Neural crest cell (in vitro differentiated cells): ENCODE results near the gene KBTBD12. TPM values are rescaled to one million over a fixed set of nuclear protein-coding genes. Genes with fewer than 3 reads are reported as not detected.

Experiments
- DNase-seq: peaks from one replicate; pipeline ENCODE4 v3.0.0; 2021; ENCODE audit warnings: low read depth, mixed read lengths, low spot score
- H3K27ac Mint-ChIP-seq: one replicate; pipeline ENCODE4 v1.8.0; 2021; ENCODE audit warnings: mild to moderate bottlenecking, mixed read lengths; ENCODE audit not compliant: unreplicated experiment
- H3K27me3 Mint-ChIP-seq: 2 replicates; pipeline ENCODE4 v1.8.0; 2021; ENCODE audit warnings: low read depth, mild to moderate bottlenecking, mixed read lengths
- H3K36me3 Mint-ChIP-seq: 2 replicates; pipeline ENCODE4 v1.8.0; 2021; ENCODE audit warnings: low read depth, mild to moderate bottlenecking, mixed read lengths
- H3K4me1 Mint-ChIP-seq: 2 replicates; pipeline ENCODE4 v1.8.0; 2021; ENCODE audit warnings: mixed read lengths
- H3K4me3 Mint-ChIP-seq: one replicate; pipeline ENCODE4 v1.8.0; 2021; ENCODE audit warnings: mild to moderate bottlenecking, mixed read lengths
- H3K9me3 Mint-ChIP-seq: 2 replicates; pipeline ENCODE4 v1.8.0; 2021; ENCODE audit warnings: mixed read lengths
- CTCF ChIP-seq: fragments of 200-600 bp; sonication (generic); conservative IDR thresholded peaks from 2 replicates; pipeline ENCODE4 v1.5.0; 2021; ENCODE audit warnings: antibody characterized with exemption, mild to moderate bottlenecking
- total RNA-seq: library from RNA; stranded (reverse); gene quantifications from 2 replicates; pipeline ENCODE4 v1.2.1, GENCODE V29; 2021

KBTBD12 gene
- total RNA-seq, 1 donor from 2014 or later: not detected

GRCh38 chr3:127899200-127899599, 15.8 kb upstream of the KBTBD12 start:
- no peaks in the 10 kb centered on the region for H3K36me3 Mint-ChIP-seq

GRCh38 chr3:127899766-127900165, 15.3 kb upstream of the KBTBD12 start:
- Mint-ChIP-seq H3K27ac (no peak overlapping the region), H3K36me3 (no peaks in the 10 kb centered on the region), H3K4me3 (no peak overlapping the region), H3K4me1 (peaks cover 10% of the 10 kb centered on the region), H3K27me3 (no peaks in the 10 kb centered on the region), H3K9me3 (no peaks in the 10 kb centered on the region)
- TF ChIP-seq CTCF: no peak
- DNase-seq: no peak

More at GRCh38 chr3:127899200-127899599, 15.8 kb upstream of the KBTBD12 start:
- no peak for DNase-seq
- no peak overlapping the region for H3K27ac Mint-ChIP-seq
- TF ChIP-seq CTCF: no peak
- no peaks in the 10 kb centered on the region for H3K9me3 Mint-ChIP-seq
- H3K4me1 Mint-ChIP-seq: peaks cover 10% of the 10 kb centered on the region
- no peaks in the 10 kb centered on the region for H3K27me3 Mint-ChIP-seq
- H3K4me3 Mint-ChIP-seq: no peak overlapping the region

DNA sequence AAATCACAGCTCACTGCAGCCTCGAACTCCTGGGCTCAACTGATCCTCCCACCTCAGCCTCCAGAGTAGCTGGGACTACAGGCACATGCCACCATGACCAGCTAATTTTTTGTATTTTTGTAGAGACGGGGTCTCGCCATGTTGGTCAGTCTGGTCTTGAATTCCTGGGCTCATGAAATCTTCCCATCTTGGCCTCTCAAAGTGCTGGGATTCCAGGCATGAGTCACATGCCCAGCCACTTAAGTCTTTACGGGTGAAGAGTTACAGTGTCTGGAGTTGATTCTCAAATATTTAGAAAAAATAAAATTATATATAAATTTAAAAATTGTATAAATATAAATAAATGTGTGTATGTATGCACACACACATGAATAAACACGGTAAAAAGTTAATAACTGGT, 14.5 kb upstream of the KBTBD12 start:
- no peaks in the 10 kb centered on the region for H3K9me3 Mint-ChIP-seq
- H3K27ac Mint-ChIP-seq: no peak overlapping the region
- DNase-seq: no peak
- no peak for TF ChIP-seq CTCF
- no peak overlapping the region for H3K4me3 Mint-ChIP-seq
- no peaks in the 10 kb centered on the region for H3K36me3 Mint-ChIP-seq
- no peaks in the 10 kb centered on the region for H3K27me3 Mint-ChIP-seq
- H3K4me1 Mint-ChIP-seq: peaks cover 10% of the 10 kb centered on the region

- Mint-ChIP-seq H3K4me3 (no peak overlapping the region), H3K27ac (no peak overlapping the region), H3K4me1 (peaks cover 10% of the 10 kb centered on the region), H3K36me3 (no peaks in the 10 kb centered on the region), H3K27me3 (no peaks in the 10 kb centered on the region), H3K9me3 (no peaks in the 10 kb centered on the region)
- DNase-seq: no peak
- no peak for TF ChIP-seq CTCF
Measured at GRCh38 chr3:127902486-127902885, 12.5 kb upstream of the KBTBD12 start.

GRCh38 chr3:127903611-127904375, 11.2 kb upstream of the KBTBD12 start:
- Mint-ChIP-seq H3K9me3 (no peaks in the 10 kb centered on the region), H3K4me3 (no peak overlapping the region), H3K4me1 (peaks cover 10% of the 10 kb centered on the region)

More at GRCh38 chr3:127903611-127904375, 11.2 kb upstream of the KBTBD12 start:
- peaks cover 2% of the 10 kb centered on the region for H3K27me3 Mint-ChIP-seq
- no peak for DNase-seq
- no peaks in the 10 kb centered on the region for H3K36me3 Mint-ChIP-seq
- no peak overlapping the region for H3K27ac Mint-ChIP-seq
- TF ChIP-seq CTCF: no peak
